ENCODE data around the gene SERPINI2. TPM values are rescaled to one million over a fixed set of nuclear protein-coding genes. Genes with fewer than 3 reads are reported as not detected.
"Not testable (repeated sequence)": the region's sequence is repeated elsewhere in the genome, so short reads cannot be mapped to it uniquely, and the experiment has no call there.

The SERPINI2 gene
- total RNA-seq, 1 donor from 2014 or later = not detected

GRCh38 chr3:167437428-167438139 is 36.3 kb downstream of the SERPINI2 start:
- Mint-ChIP-seq H3K27me3 (ENCODE audit: low read depth) (no peaks in the 10 kb centered on the region), H3K4me1 (ENCODE audit: low read depth) (no peaks in the 10 kb centered on the region), H3K4me3 (ENCODE audit: unreplicated experiment) (no peak overlapping the region), H3K36me3 (ENCODE audit: low read depth) (no peaks in the 10 kb centered on the region), H3K9me3 (ENCODE audit: low read depth) (peaks cover 6% of the 10 kb centered on the region), H3K27ac (ENCODE audit: unreplicated experiment) (no peak overlapping the region)
- TF ChIP-seq CTCF (IDR thresholded peaks at IDR 0.05) = no peak
- DNase-seq (ENCODE audit: low spot score) = no peak

GRCh38 chr3:167426962-167427361 is 46.9 kb downstream of the SERPINI2 start:
- not testable (repeated sequence) for H3K27me3 Mint-ChIP-seq (ENCODE audit: low read depth); H3K36me3 Mint-ChIP-seq (ENCODE audit: low read depth); H3K4me3 Mint-ChIP-seq (ENCODE audit: unreplicated experiment); H3K27ac Mint-ChIP-seq (ENCODE audit: unreplicated experiment); H3K4me1 Mint-ChIP-seq (ENCODE audit: low read depth); H3K9me3 Mint-ChIP-seq (ENCODE audit: low read depth); DNase-seq (ENCODE audit: low spot score)

GRCh38 chr3:167422396-167422795 is 51.4 kb downstream of the SERPINI2 start:
- H3K4me1 Mint-ChIP-seq (ENCODE audit: low read depth); H3K27ac Mint-ChIP-seq (ENCODE audit: unreplicated experiment); H3K4me3 Mint-ChIP-seq (ENCODE audit: unreplicated experiment); H3K9me3 Mint-ChIP-seq (ENCODE audit: low read depth); H3K27me3 Mint-ChIP-seq (ENCODE audit: low read depth); H3K36me3 Mint-ChIP-seq (ENCODE audit: low read depth); DNase-seq (ENCODE audit: low spot score): not testable (repeated sequence)

- no peak overlapping the region for H3K27ac Mint-ChIP-seq (ENCODE audit: unreplicated experiment)
- DNase-seq (ENCODE audit: low spot score) = no peak
- H3K27me3 Mint-ChIP-seq (ENCODE audit: low read depth) = peaks cover 6% of the 10 kb centered on the region
- TF ChIP-seq CTCF (IDR thresholded peaks at IDR 0.05) = no peak
- no peaks in the 10 kb centered on the region for H3K9me3 Mint-ChIP-seq (ENCODE audit: low read depth)
- no peaks in the 10 kb centered on the region for H3K4me1 Mint-ChIP-seq (ENCODE audit: low read depth)
- H3K36me3 Mint-ChIP-seq (ENCODE audit: low read depth) = no peaks in the 10 kb centered on the region
- H3K4me3 Mint-ChIP-seq (ENCODE audit: unreplicated experiment) = no peak overlapping the region
Measured at GRCh38 chr3:167409611-167410010, 64.2 kb downstream of the SERPINI2 start.

- H3K9me3 Mint-ChIP-seq (ENCODE audit: low read depth) = no peaks in the 10 kb centered on the region
- no peak for DNase-seq (ENCODE audit: low spot score)
- H3K4me1 Mint-ChIP-seq (ENCODE audit: low read depth) = no peaks in the 10 kb centered on the region
- H3K36me3 Mint-ChIP-seq (ENCODE audit: low read depth) = no peaks in the 10 kb centered on the region
- TF ChIP-seq CTCF (IDR thresholded peaks at IDR 0.05) = peak; percentile 79
- no peak overlapping the region for H3K27ac Mint-ChIP-seq (ENCODE audit: unreplicated experiment)
- H3K4me3 Mint-ChIP-seq (ENCODE audit: unreplicated experiment) = no peak overlapping the region
- H3K27me3 Mint-ChIP-seq (ENCODE audit: low read depth) = peaks cover 12% of the 10 kb centered on the region
Measured at GRCh38 chr3:167406876-167407492, 66.9 kb downstream of the SERPINI2 start.

- Mint-ChIP-seq H3K36me3 (ENCODE audit: low read depth) (no peaks in the 10 kb centered on the region), H3K4me3 (ENCODE audit: unreplicated experiment) (no peak overlapping the region), H3K9me3 (ENCODE audit: low read depth) (no peaks in the 10 kb centered on the region), H3K27me3 (ENCODE audit: low read depth) (peaks cover 6% of the 10 kb centered on the region), H3K4me1 (ENCODE audit: low read depth) (no peaks in the 10 kb centered on the region), H3K27ac (ENCODE audit: unreplicated experiment) (no peak overlapping the region)
- TF ChIP-seq CTCF (IDR thresholded peaks at IDR 0.05) = no peak
- no peak for DNase-seq (ENCODE audit: low spot score)
Measured at GRCh38 chr3:167397826-167398225, 76.0 kb downstream of the SERPINI2 start.
